Gastrocnemius medialis (tissue), 4 donors: ENCODE data around the gene NET1.

Experiments used
- CTCF ChIP-seq, 5 experiments: fragments of 450-650 bp in 3 of 5; fragments of 200-600 bp in 2 of 5; sonication (generic) in 2 of 5; IDR thresholded peaks in 4 of 5; conservative IDR thresholded peaks in 1 of 5; 1 replicate in 4 of 5; 2 replicates in 1 of 5; pipeline ENCODE4 v1.5.1; 2016 to 2019; ENCODE audit warnings: antibody characterized with exemption in 5 of 5, mild to moderate bottlenecking in 3 of 5, moderate library complexity in 3 of 5
- POLR2A ChIP-seq, 2 donors: fragments of 450-650 bp; IDR thresholded peaks; one replicate each; pipeline ENCODE4 v1.6.1; 2017; ENCODE audit warnings: antibody characterized with exemption in 2 of 2, mild to moderate bottlenecking in 2 of 2, moderate library complexity in 2 of 2

GRCh38 chr10:5481121-5481520 lies 68.8 kb downstream of the NET1 start:
- no peak for TF ChIP-seq CTCF (IDR thresholded peaks at IDR 0.05 in 4 of 5, conservative IDR thresholded peaks at IDR 0.05 in 1 of 5)
- no peak for TF ChIP-seq POLR2A (IDR thresholded peaks at IDR 0.05)
